NCI-H345 treated with DMSO at 0.1 percent for 48 hours (cell line): Measurements from ENCODE around the gene EMP3.
"Not testable (repeated sequence)": the region's sequence is repeated elsewhere in the genome, so short reads cannot be mapped to it uniquely, and the experiment has no call there.

ENCODE experiments used
- DNase-seq: peaks from one replicate; lab custom pipeline; 2025; ENCODE audit not compliant: unreplicated experiment; lab: John Stamatoyannopoulos, UW

The EMP3 gene

DNA sequence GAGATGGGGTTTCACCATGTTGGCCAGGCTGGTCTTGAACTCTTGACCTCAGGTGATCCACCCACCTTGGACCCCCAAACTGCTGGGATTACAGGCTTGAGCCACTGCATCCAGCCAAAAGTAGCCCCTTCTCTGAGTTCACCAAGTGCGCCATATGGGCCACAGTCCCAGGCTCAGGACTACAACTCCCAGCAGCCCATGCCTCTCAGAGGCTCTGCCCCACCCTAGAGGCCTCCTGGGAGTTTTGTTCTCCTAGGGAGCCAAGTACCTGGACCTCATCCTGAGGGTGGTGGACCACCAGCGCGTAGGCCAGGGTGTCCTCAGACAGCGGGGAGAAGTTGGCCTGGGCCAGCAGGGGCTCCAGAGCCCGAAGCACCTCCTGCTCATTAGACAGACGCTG is 19.5 kb downstream of the EMP3 start:
- no peak for DNase-seq

DNA sequence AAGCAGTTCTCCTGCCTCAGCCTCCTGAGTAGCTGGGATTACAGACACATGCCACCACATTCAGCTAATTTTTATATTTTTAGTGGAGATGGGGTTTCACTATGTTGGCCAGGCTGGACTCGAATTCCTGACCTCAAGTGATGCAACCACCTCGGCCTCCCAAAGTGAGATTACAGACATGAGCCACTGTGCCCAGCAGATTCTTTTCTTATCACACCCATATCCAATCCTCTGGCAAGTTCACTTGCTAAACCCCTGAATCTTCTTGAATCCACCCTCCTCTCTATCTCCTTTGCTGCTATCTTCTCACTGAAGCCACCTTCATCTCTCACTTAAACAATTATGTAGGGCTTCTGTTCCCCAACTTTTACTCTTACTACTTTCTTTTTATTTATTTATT is 20.8 kb downstream of the EMP3 start:
- DNase-seq: no peak

DNA sequence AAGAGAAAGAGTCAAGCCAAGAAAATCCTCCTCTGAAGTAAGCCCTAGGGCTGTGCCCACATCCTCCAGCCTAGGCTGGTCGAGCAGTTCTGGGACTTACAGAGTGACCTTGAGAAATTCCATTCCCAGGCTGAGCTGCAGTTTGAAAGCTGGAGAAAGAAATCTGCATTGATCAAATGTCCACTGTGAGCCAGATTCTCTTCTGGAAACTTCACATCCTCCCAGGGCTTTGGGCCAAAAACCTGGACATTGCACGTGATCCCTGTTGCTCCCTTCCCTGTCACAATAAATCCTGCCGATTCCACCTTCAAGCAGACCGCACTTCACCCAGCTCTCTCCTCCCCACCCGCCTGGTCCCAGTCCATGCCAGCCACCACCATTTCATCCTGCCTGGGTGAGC is 22.7 kb downstream of the EMP3 start:
- DNase-seq: no peak

DNA sequence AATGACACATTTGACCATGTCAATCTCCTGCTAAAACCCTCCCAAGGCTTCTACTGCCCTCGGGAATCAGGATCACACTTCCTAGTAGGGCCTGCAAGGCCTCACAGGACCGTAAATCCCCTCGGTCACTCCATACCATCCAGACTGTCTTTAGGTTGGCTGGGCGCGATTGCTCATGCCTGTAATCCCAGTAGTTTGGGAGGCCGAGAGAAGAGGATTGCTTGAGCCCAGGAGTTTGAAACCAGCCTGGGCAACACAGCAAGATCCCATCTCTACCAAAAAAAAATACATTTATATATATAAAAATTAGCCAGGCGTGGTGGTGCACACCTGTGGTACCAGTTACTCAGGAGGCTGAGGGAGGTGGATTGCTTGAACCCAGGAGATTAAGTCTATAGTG is 23.4 kb downstream of the EMP3 start:
- DNase-seq: no peak

DNA sequence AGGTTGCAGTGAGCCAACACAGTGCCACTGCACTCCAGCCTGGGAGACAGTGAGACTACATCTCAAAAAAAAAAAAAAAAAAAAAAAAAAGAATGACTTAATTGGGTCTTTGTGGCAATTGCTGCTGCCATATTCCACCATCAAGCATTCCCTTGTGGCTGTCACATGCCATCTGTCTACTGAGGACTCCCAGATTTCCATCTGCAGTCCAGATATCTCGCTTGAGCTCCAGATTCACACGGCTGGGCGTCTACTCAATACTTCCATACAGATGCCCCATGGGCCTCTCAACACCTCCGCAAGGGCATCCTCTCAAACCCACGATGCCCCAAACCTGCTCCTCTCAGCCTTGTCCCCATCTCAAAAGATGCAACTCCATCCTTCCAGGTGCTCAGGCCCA is 25.5 kb downstream of the EMP3 start:
- DNase-seq: no peak

DNA sequence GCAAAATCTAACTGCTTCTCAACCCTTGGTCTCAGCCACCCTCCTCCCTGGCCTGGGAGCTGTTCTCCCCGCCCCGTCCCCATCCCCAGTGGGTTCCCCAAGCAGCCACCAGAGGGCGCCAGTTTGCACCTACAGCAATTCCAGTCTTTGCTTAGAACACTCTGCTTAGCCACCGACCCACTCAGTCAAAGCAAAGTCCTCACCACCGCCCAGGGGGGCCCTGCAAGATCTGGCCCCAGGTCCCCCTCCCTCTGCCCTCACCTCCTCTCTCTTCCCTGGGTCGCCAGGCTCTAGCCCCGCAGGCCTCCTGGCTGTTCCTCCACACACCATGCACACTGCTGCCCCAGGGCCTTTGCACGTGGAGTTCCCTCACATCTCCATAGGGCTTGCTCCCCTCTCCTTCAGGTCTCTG is 26.0 kb downstream of the EMP3 start:
- no peak for DNase-seq

DNA sequence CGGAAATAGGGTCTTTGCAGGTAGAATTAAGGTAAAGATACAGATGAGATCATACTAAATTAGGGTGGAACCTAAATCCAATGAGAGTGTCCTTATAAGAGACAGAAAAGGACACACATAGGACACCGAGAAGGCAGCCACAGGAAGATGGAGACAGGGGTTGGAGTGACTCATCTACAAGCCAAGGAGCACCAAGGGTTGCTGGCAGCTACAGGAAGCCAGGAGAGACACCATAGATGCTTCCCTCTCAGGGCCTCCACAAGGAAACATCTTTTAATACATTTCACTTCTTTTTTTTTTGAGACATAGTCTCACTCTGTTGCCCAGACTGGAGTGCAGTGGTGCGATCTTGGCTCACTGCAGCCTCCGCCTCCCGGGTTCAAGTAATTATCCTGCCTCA is 28.3 kb downstream of the EMP3 start:
- no peak for DNase-seq

DNA sequence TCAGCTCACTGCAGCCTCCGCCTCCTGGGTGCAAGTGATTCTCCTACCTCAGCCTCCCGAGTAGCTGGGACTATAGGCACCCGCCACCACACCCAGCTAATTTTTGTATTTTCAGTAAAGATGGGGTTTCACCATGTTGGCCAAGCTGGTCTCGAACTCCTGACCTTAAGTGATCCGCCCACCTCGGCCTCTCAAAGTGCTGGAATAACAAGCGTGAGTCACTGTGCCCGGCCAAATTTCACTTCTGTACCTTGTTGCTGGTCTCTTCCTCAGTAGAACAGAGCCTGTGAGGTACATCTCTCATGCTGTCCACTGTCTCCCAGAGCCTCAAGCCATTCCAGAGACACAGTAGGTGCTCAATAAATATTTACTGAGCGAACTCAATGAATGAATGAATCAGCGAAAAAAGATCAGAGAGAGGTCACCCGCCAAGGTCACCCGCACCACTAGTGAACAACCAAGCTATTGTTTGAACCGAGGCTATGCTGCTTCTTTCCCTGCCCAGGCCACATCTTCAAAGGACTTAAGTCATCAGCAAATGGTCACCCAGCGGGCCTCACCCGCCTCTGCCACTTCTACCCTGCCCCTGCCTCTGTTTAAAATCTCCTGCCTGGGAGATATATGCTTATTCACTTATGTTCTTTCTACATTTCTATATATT is 29.1 kb downstream of the EMP3 start:
- no peak for DNase-seq

DNA sequence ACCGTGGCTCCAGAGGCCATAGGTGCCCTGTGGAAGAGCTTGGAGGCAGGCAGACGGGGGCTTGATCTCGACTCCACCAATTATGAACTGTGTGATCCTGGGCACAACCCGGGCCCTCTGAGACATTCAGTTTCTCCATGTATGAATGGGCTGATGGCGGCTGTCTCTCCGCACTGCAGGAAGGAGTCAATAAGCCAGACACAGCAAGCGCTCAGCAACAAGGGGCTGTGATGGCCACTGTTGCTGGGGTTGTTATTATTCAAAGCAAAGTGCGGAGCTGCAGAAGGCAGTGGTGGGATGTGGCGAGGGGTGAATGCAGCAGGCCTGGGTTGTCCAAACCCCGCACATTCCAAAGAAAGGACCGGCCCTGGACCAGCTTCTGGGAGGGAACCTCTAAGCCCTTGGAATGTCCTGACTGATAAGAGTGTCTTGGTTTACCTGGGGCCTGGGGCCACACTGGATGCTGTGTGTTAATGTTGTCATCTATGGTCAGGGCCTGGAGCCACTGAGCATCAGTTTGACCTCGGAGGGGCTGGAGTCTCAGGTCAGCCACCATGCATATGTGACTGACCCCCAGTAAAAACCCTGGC is 30.1 kb downstream of the EMP3 start:
- no peak for DNase-seq

DNA sequence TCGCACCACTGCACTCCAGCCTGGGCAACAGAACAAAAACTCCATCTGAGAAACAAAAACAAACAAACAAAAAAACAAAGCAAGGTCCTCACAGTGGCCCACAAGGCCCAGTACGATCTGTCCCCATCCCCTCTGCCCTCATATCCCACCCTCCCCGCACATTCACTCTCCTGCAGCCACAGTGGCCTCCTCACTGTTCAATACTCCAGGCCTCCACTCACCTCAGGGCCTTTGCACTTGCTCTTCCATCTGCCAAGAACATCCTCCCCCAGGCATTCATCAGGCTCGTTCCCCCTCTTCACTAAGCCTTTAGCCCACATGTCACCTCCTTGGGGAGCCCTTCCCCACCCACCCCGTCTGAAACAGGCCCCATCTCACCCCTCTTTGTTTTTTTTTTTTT is 33.8 kb downstream of the EMP3 start:
- DNase-seq: no peak

DNA sequence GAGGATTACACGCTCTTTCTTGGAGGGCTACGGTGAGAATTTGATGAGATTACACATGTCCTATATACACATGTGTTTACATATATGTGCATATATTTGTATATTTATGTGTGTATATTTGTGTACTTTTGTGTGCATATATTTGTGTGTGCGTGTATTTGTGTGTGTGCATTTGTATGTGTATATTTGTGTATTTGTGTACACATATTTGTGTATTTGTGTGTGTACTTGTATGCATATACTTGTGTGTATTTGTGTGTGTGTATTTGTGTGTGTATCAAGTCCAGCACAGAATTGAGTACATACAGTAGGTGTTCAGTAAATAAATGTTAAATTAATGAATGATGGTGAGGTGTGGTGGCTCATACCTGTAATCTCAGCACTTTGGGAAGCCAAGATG is 36.6 kb downstream of the EMP3 start:
- DNase-seq: no peak

DNA sequence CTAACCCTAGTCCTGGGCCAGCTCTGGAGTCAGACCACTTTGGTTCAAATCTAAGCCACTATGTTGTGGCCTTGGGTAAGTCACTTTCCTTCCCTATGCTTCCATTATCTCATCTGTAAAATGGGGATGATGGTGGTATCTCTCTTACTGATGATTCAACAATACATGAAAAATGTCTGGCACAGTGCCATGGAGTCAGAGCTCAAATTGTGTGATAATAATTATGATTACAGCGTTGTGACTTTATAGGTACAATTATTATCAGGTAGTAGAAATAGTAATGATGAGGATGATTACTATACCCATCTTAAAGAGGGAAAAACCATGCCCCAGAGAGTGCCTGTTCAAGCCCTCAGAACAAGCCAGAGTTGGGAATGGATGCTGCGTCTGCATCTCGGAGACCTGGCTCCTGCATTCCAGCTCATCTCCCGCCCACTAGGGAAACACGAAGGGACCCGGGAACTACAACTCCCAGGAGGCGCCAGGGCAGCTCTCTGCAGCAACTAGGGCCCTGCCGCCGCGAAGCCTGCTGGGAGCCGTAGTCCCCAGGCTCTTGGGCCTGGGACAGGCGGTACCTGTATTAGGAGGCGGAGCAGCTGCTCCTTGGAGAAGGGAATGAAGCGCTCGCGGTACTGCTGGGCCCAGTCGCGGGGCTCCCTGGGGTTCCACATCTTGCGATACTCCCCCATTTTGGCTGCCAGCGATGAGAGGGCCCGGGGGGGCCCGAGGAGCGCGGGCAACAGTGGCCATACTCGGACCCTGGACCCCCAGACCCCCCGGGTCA is 37.6 kb downstream of the EMP3 start:
- peak; percentile 88 for DNase-seq

DNA sequence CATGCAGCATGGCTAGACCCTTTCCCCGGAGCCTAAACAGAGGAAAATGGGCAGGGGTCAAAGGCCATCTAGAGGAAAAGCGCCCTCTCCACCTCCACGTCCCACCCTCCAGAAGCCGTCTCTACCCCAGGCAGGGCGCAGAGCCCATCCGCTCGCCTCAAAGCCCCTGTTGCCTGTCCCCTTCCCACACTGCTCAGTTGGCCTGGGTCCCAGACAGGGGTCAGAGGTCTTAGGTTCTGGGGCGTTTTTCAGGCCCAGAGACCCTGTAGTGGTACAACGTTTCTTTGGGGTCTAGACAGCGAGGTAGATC is 38.1 kb downstream of the EMP3 start:
- DNase-seq: no peak

DNA sequence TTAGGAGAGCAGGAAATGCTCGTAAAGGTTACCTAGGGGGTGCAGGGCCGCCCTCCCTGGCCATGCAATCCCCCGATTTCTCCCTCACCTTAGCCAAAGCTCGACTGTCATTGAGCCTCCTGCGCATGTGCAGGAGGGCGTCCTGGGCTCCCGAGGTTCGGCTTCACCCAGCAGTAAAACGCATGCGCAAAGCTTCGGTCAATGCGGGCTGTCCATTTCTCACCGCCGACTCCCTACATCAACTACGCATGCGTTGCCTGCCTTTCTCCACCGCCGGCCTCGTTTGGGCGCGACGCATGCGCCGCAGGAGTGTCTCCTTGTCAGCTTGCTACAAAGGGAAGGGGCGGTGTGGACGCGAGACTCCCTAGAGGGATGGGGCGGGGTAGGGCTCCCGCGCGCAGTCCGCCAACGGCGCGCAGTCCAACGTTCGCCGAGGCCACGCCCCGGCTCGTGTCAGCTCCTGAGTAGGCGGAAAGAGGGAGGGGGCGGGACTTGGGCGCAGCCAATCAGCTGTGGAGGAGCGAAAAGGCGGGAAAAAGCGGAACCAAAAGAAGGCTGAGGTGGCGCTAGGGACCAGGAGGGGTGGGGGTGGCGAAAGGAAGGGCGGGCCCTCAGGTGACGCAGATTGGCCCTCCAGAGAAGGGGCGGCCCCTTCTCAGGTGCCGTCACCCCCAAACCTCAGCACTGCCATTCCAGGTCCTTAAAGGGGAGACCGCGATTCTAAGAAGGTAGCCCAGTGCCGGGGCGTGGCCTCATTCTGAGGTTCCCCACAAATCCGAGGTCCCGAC is 38.7 kb downstream of the EMP3 start, which contains the start of the genes SYNGR4 and TMEM143:
TSS of gene SYNGR4 (plus strand) at position 558 of the 788 bp plus-strand sequence. CDS start 1,476 bp downstream, outside the sequence.
TSS of gene TMEM143 (minus strand) at position 131 of the 788 bp plus-strand sequence. CDS start at position 111, 20 bp downstream.
- peak; percentile 92 for DNase-seq

DNA sequence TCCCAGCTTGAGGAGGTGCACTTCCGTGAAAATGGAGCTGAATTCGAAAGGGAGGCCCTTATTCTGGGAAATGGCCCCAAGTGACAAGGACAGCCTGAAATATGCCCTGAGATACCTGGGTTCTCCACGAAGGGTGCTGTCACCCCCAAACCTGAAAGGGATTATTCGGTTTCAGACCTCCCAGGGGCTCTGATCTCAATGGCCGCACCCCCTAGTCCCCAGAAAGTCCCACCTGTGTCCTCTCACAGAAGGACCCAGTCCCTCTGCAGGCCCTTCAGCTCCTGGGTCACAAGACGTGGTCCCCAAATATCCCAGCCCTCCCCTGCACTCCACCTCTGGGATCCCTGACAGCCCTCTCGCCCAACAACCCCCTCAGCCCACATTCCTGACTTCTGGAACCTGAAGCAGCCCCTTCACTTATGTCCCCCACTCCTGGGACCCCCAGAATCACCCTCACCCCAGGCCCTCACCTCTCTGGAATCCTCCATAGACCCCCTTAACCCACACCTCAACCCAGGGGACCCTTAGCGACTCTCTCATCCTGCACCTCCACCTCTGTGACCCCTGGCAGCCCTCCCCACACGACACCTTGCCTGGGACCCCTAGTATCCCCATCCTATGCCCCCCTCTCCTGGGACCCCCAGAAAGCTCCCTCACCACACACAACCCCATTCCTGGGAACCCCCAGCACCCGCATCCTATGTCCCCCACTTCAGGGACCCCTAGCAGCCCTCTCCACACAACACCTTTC is 39.4 kb downstream of the EMP3 start:
- DNase-seq: no peak

DNA sequence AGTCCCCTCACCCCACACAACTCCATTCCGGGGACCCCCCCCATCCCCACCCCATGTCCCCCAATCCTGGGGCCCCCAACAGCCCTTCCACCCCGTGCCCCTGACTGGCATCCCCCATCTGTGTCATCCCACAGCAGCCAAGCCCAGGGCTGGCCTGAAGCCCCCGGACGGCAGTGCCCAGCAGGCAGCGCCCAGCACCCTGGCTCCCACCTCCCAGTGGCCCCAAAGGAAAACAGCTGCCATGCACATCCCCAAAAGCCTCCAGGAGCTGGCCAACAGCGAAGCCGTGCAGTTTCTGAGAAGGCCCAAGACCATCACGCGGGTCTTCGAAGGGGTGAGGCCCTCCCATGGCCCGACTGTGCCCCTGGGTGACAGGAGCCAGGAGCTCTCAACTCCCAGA is 40.2 kb downstream of the EMP3 start:
- no peak for DNase-seq

DNA sequence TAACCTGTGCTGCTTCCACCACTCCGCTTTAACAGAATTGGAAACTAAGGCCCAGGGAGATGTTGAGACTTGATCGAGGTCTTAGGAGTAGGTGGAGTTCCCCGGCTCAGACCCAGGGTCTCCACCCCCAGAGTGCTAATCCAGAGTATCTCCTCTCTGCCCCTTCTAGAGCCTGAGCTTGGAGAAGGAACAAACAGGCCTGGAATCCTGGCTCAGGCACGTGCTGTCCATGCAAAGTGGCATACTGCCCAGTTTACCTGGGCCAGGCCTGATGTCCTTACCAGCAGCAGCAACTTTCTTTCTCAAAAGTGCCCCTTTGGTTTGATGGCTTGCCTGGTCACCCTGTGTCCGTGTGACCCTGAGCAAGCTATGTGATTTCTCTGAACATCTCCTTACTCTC is 42.5 kb downstream of the EMP3 start:
- DNase-seq: no peak

DNA sequence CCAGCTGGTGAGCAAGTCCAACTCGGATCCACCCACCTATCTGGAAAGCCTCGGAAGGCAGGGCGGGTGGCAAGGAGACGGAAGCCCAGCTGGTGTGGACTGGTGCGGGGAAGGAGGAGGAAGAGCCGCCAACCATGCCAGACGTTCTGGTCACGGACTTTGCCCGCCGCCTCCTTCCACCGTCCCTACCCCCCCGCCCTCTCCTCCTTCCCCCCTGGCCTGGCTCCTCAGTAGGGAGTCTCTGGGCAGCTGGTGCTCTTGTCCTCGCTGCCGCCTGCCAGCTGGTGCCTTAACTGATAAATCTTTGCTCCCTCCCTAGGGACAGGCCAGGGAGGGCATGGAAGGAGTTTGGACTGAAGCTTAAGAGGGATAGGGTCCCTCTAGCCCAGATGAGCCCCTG is 43.6 kb downstream of the EMP3 start:
- DNase-seq: no peak

DNA sequence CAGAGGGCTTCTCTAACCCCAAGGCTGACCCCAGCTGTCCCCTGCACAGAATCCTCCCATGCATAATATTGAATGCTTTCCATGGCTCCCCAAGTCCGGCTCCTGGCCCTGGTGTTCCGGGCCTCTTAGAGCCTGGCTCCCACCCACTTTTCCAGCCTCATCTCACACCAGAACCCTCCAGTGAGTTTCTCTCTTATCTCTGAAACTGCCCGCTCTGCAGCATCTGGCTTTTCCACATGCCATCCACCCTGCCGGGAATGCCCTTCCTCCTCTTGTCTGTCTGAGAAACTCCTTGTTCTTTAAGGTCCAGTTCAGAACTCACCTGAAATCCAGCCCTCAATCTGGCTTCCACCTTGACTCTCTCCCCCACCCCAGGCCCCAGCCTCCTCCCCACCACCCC is 45.6 kb downstream of the EMP3 start:
- DNase-seq: no peak

DNA sequence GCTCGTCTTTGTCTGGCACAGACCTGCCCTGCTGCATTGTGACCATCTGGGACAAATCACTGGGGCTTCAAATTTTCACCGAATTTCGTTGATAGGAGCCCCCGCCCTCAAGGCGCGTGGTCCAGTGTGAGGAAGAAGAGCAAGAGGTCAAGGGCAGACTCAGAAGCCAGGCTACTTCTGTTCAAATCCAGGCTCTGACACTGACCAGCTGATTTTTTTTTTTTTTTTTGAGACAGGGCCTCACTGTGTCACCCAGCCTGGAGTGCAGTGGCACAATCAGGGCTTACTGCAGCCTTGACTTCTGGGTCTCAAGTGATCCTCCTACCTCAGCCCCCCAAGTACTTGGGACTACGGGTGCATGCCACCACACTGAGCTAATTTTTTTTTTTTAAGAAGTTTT is 46.0 kb downstream of the EMP3 start:
- DNase-seq: no peak

DNA sequence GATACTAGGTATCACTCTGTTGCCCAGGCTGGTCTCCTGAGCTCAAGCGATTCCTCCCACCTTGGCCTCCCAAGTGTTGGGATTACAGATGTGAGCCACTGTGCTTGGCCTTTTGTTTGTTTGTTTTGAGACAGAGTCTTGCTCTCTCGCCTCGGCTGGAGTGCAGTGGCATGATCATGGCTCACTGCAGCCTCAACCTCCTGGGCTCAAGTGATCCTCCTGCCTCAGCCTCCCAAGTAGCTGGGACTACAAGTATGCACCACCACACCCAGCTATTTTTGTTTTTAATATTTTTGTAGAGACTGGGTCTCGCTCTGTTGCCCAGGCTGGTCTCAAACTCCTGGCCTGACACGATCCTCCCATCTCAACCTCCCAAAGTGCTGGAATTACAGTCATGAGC is 46.4 kb downstream of the EMP3 start:
- DNase-seq: not testable (repeated sequence)
